ENCODE data around the gene RNU1-3. TPM values are rescaled to one million over a fixed set of nuclear protein-coding genes. Genes with fewer than 3 reads are reported as not detected.

The RNU1-3 gene
- polyA plus RNA-seq, 1 donor (not counting 4 experiments of a cell fraction or from before 2014, with no cell fraction given): 67.0 TPM

- Histone ChIP-seq H3K4me1 (ENCODE audit: control insufficient read depth, extremely low read depth, insufficient read depth, low read length) (peaks cover 23% of the 10 kb centered on the region), H3K36me3 (ENCODE audit: control insufficient read depth in 2 of 2, extremely low read depth in 1 of 2, insufficient read depth in 2 of 2, low read length in 2 of 2) (peaks cover 4 to 6% of the 10 kb centered on the region in 2 experiments), H3K27ac (ENCODE audit: control insufficient read depth, insufficient read depth, low read length) (no peak overlapping the region), H3K9me3 (ENCODE audit: control insufficient read depth, low read depth, low read length) (no peaks in the 10 kb centered on the region), H3K79me2 (ENCODE audit: control insufficient read depth, insufficient read depth, low read length) (no peaks in the 10 kb centered on the region), H3K27me3 (ENCODE audit: control insufficient read depth, extremely low read depth, insufficient read depth, low read length) (no peaks in the 10 kb centered on the region), H3K4me3 (ENCODE audit: control insufficient read depth in 2 of 3, extremely low read depth in 1 of 3, insufficient read depth in 2 of 3, low read depth in 1 of 3, low read length in 3 of 3) (no peak overlapping the region), H4K20me1 (ENCODE audit: control insufficient read depth, extremely low read depth, insufficient read depth, low read length) (peaks cover 11% of the 10 kb centered on the region), H2AFZ (ENCODE audit: control insufficient read depth, low read length) (no peak overlapping the region), H3K9me1 (ENCODE audit: control insufficient read depth, extremely low read depth, insufficient read depth, low read length) (no peaks in the 10 kb centered on the region), H3K4me2 (ENCODE audit: control insufficient read depth, extremely low read depth, insufficient read depth, low read depth, low read length) (no peak overlapping the region), H3K9ac (ENCODE audit: control insufficient read depth, extremely low read depth, insufficient read depth, low read length) (no peak overlapping the region)
- dilution Hi-C loops (cut with MboI; ENCODE audit: extremely low pct_ligation_motif_present, low sequenced_read_pairs): no loop called here
- TF ChIP-seq CTCF (optimal IDR thresholded peaks at IDR 0.05 in 1 of 3, IDR thresholded peaks at IDR 0.05 in 1 of 3, conservative IDR thresholded peaks at IDR 0.05 in 1 of 3; ENCODE audit: extremely low read depth in 1 of 3, insufficient read depth in 2 of 3, low read length in 3 of 3) (no peak), EZH2 (IDR thresholded peaks at IDR 0.05; ENCODE audit: low read length) (no peak)
- DNase-seq (ENCODE audit: low read depth, low spot score): no peak
- FAIRE-seq: no peak
Observed at GRCh38 chr1:16617114-16617631, 49.6 kb downstream of the RNU1-3 start.

Small RNA genes lying within 50 kb of the gene (small RNA-seq; reads per million reads assigned to genes)
- 0 reads per million in 3 experiments for gene RNU1-3 (ENCODE audit: insufficient read length in 3 of 3, low read depth in 3 of 3, low replicate concordance in 1 of 3)

Other genes with a start within 250 kb of the RNU1-3 start
- gene SPATA21, start 229.5 kb downstream of the RNU1-3 start, polyA plus RNA-seq: 0.04 TPM in 1 of 3 replicates, not detected in the others
- gene NECAP2, start 226.2 kb downstream of the RNU1-3 start, polyA plus RNA-seq: 75.7 to 90.2 TPM (median 84.9 TPM) in 3 replicates
- gene RNU1-1, start 152.7 kb downstream of the RNU1-3 start, polyA plus RNA-seq: 66.0 to 67.0 TPM in 2 of 3 replicates, not detected in the other
- 12.8 to 16.4 TPM (median 14.2 TPM) in 3 replicates for gene NBPF1, start 53.4 kb downstream of the RNU1-3 start, polyA plus RNA-seq
- gene RNU1-4, start 73.6 kb upstream of the RNU1-3 start, polyA plus RNA-seq: 66.0 to 67.0 TPM in 2 of 3 replicates, not detected in the other
- 66.0 to 67.0 TPM in 2 of 3 replicates, not detected in the other for gene RNU1-2, start 229.0 kb upstream of the RNU1-3 start, polyA plus RNA-seq